ENCODE results near the gene LRRC41.
"Not testable (repeated sequence)": the region's sequence is repeated elsewhere in the genome, so short reads cannot be mapped to it uniquely, and the experiment has no call there.

Gene LRRC41

DNA sequence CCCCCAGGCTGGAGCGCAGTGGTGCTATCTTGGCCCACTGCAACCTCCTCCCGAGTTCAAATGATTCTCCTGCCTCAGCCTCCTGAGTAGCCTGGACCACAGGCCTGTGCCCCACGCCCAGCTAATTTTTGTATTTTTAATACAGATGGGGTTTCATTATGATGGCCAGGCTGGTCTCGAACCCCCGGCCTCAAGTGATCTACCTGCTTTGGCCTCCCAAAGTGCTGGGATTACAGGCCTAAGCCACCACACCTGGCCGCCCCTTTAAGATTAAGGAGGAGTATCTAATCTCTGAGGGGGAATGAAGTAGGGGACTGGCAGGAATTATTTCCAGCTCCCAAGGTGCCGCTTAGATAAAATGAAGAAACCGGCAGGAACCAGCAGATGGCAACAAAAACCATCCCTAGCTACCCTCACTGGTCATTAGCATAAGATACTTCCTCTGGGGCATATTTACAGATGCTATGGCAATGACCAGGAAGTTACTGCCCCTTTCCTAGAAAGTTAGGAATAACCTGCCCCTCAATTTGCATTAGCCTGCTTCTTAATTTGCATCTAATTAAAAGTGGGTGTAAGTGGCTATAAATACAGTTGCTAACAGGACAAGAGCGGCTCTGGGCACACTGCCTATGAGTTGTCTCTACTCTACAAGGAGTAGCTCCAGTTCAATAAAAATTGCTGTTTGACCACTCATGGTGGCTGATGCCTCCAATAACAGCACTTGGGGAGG, 30.0 kb upstream of the LRRC41 start:
- H3K4me3 ChIP-seq (ENCODE audit: low read length): peak overlapping the region; percentile 9; the same call in 1 of the 2 replicates
- no peak for TF ChIP-seq ZNF274 (IDR thresholded peaks at IDR 0.05; ENCODE audit: low read depth, low read length)

DNA sequence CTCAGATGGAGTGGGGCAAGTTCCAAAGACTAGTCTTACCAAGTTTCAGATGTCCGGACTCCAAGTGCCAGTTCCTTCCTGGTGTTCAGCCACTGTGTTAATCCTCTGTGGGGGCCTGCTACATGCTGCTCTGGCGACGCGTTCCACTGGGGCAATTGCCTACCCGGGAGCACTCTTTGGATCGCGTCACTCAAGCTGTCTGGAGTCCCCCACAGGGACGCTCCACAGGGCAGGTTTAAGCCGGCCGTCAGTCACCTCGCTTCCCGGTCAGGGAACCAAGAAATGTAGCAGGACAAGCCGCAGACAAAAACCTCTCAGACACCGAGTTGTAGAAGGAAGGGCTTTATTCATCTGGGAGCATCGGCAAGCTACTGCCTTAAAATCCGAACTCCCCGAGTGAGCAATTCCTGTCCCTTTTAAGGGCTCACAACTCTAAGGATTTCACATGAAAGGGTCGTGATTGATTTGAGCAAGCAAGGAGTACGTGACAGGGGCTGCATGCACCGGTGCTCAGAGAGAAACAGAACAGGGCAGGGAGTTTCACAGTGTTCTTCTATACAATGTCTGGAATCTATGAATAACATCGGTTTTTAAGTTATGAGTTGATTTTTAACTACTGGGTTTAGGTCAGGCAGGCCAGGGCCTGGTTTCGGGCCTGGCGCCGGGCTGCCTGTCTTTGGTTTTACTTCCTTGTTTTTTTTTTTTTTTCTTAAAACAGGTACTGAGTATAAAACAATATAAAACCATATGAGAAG, 28.5 kb upstream of the LRRC41 start:
- peak overlapping the region; percentile 86 for H3K4me3 ChIP-seq (ENCODE audit: low read length)

DNA sequence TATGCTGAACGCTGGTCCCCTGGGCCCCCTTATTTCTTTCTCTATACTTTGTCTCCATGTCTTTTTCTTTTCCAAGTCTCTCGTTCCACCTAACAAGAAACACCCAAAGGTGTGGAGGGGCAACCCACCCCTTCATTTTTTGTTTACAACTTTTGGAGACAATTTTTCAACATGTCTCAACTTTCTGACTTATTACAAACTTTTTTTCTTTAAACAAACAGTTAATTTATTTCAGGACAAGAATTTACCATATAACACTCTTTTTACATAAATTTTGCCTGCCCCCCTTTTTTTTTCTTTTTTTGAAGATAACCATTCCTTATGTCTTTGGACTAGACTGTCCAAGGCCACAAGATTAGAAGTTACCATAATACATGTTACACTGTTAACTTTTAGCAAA, 27.0 kb upstream of the LRRC41 start:
- H3K4me3 ChIP-seq (ENCODE audit: low read length): peak overlapping the region; percentile 86

DNA sequence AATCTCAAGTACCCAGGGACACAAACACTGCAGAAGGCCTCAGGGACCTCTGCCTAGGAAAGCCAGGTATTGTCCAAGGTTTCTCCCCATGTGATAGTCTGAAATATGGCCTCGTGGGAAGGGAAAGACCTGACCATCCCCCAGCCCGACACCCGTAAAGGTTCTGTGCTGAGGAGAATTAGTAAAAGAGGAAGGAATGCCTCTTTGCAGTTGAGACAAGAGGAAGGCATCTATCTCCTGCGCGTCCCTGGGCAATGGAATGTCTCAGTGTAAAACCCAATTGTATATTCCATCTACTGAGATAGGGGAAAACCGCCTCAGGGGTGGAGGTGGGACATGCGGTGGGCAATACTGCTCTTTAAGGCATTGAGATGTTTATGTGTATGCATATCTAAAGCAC, 26.4 kb upstream of the LRRC41 start:
- peak overlapping the region; percentile 86 for H3K4me3 ChIP-seq (ENCODE audit: low read length)

DNA sequence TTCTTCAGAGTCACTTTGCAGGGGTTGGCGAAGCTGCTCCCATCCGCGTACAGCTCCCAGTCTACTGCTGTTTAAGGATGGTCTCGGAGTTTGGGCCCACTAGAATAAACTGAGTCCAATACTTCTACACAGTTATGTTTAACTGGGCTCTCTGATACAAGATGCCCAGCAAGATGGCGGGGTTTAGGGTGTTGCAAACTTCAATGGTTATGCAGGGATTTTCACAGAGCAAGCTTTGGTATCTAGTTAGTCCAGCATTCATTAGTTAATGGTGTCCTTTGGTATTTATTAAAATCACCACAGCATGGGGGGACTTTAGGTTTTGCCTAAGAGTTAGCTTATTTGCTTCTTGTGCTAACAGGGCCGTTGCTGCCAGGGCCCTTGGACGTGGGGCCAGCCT, 24.8 kb upstream of the LRRC41 start:
- peak overlapping the region; percentile 18; the same call in 1 of the 2 replicates for H3K4me3 ChIP-seq (ENCODE audit: low read length)

DNA sequence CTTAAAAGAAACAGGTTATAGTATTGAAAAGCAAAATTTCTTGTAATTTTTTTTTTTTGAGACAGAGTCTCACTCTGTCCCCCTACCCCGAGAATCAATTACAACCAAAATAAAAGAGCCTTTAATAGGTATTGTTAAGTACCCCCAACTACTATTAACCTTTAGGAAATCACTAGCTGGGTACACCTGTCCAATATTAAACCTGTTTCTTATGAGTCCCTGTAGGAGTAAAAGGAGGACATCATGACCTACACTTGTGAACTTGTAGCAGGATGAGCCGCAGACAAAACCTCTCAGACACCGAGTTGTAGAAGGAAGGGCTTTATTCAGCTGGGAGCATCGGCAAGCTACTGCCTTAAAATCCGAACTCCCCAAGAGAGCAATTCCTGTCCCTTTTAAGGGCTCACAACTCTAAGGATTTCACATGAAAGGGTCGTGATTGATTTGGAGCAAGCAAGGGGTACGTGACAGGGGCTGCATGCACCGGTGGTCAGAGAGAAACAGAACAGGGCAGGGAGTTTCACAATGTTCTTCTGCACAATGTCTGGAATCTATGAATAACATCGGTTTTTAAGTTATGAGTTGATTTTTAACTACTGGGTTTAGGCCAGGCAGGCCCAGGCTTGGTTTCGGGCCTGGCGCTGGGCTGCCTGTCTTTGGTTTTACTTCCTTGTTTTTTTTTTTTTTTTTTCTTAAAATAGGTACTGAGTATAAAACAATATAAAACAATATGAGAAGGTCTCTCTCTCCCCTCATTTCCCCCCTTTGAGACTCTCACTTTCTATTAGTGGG, 22.1 kb upstream of the LRRC41 start:
- peak overlapping the region; percentile 61; the same call in 1 of the 2 replicates for H3K4me3 ChIP-seq (ENCODE audit: low read length)

DNA sequence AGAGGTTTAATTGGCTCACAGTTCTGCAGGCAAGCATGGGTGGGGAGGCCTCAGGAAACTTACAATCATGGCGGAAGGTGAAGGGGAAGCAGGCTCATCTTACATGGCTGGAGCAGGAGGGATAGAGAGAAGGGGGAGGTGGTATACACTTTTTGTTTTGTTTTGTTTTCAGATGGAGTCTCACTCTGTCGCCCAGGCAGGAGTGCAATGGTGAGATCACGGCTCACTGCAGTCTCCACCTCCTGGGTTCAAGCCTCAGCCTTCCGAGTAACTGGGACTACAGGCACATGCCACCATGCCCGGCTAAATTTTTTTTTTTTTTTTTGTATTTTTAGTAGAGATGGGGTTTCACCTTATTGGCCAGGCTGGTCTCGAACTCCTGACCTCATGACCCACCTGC, 18.8 kb upstream of the LRRC41 start:
- not testable (repeated sequence) for H3K4me3 ChIP-seq (ENCODE audit: low read length)

DNA sequence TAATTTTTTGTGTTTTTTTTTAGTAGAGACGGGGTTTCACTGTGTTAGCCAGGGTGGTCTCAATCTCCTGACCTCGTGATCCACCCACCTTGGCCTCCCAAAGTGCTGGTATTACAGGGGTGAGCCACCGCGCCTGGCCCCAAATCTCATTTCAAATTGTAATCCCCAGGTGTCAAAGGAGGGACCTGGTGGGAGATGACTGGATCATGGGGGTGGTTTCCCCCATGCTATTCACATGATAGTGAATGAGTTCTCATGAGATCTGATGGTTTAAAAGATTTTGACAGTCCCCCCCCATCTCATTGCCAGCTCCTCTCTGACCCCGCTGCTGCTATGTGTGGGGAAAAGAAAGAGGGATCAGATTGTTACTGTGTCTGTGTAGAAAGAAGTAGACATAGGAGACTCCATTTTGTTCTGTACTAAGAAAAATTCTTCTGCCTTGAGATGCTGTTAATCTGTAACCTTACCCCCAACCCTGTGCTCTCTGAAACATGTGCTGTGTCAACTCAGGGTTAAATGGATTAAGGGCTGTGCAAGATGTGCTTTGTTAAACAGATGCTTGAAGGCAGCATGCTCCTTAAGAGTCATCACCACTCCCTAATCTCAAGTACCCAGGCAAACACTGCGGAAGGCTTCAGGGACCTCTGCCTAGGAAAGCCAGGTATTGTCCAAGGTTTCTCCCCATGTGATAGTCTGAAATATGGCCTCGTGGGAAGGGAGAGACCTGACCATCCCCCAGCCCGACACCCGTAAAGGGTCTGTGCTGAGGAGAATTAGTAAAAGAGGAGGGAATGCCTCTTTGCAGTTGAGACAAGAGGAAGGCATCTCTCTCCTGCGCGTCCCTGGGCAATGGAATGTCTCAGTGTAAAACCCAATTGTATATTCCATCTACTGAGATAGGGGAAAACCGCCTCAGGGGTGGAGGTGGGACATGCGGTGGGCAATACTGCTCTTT, 16.8 kb upstream of the LRRC41 start:
- H3K4me3 ChIP-seq (ENCODE audit: low read length): not testable (repeated sequence)

DNA sequence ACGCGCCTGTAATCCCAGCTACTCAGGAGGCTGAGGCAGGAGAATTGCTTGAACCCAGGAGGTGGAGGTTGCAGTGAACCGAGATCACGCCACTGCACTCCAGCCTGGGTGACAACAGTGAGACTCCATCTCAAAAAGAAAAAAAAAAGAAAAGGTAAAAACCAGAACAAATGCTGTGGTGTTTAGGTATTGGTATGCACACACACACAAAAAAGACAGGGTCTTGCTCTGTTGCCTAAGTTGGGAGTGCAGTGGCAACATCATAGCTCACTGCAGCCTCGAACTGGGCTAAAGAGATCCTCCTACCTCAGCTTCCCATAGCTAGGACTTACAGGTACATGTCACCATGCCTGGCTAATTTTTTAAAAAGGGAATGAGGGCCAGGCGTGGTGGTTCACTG, 15.9 kb upstream of the LRRC41 start:
- H3K4me3 ChIP-seq (ENCODE audit: low read length): not testable (repeated sequence)

DNA sequence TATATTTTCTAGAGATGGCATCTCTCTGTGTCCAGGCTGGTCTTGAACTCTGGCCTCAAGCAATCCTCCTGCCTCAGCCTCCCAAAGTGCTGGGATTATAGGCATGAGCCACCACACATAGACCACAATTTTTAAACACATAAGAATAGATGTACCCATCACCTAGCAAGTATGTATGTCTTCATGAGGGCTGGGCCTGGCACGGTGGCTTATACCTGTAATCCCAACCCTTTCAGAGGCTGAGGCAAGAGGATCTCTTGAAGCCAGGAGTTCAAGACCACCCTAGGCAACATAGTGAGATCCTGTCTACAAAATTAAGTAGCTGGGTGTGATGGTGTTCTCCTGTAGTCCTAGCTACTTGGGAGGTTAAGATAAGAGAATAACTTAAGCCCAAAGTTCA, 13.9 kb upstream of the LRRC41 start:
- no peak for TF ChIP-seq ZNF274 (IDR thresholded peaks at IDR 0.05; ENCODE audit: low read depth, low read length)
- H3K4me3 ChIP-seq (ENCODE audit: low read length): no peak overlapping the region

DNA sequence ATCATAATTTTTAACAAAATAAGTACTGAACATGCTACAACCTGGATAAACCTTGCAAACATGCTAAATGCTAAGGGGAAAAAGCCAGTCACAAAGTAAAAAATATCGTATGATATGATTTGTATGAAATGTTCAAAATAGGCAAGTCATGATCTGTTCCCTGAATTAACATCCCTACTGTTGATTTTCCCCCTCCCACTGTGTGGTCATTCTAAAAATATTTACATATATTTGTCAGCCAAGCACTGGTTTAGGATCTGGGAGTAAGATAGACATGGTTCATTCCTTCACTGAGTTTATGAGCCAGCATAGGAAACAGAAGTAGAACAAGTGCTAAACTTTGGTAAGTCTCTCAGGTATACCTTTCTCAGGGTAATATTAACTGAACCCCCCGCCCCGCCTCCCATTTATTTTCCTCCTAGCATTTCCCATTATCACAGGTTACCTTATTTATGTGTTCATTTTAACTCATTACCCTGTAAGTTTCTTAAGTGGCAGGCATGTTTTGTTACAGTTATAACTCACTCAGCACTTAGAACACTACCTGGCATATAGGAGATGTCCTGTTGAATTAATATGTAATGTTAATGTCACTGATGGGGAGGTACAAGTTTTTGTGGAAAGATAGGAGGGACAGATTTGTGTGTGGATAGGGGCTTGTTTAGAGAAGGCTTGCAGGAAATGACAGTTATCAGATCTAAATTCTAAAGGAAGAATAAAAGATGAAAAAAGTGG, 12.4 kb upstream of the LRRC41 start:
- H3K4me3 ChIP-seq (ENCODE audit: low read length): no peak overlapping the region
- TF ChIP-seq ZNF274 (IDR thresholded peaks at IDR 0.05; ENCODE audit: low read depth, low read length): no peak

DNA sequence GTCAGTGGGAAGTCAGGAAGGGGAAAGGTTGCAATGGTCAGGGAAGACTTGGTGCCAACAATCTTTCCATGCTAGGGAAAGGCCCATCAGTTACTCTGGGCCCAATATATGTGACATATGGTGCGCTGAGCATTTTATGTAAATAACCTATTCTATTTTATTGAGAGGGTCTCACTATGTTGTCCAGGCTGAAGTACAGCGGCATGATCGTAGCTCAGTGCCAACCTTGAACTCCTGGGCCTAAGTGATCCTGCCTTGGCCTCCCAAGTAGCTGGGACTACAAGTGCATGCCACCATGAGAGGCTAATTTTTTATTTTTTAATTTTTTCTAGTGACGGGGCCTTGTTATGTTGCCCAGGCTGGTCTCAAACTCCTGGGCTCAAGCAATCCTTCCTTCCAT, 6.9 kb upstream of the LRRC41 start:
- H3K4me3 ChIP-seq (ENCODE audit: low read length): no peak overlapping the region
- TF ChIP-seq ZNF274 (IDR thresholded peaks at IDR 0.05; ENCODE audit: low read depth, low read length): no peak

DNA sequence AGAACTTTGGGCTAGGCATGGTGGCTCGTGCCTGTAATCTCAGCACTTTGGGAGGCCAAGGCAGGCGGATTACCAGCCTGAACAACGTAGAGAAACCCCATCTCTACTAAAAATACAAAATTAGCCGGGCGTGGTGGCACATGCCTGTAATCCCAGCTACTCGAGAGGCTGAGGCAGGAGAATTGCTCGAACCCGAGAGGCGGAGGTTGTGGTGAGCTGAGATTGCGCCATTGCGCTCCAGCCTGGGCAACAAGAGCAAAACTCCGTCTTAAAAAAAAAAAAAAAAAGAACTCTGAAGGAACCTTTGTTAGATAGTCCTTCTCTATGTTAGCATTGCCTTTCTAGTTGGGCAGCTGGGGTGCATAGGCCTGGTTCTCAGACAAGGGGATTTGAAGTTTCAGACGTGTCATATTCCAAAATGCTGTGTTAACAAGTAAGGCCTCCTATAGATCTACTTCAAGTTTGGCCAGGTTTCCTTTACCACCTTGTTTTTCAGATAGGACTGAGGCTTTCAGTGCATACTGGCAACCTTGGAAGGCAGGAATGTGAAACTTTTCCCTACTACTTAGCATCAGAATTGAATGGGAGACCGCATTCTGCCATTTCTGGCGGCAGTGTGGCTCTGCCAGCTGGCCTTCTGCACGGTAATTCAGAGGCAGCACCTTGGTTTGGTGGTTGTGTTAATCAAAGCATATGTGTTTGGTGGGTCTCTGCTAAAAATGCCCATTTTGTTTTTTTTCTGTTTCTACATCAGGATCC, 6.2 kb upstream of the LRRC41 start:
- no peak for TF ChIP-seq ZNF274 (IDR thresholded peaks at IDR 0.05; ENCODE audit: low read depth, low read length)
- no peak overlapping the region for H3K4me3 ChIP-seq (ENCODE audit: low read length)

Measured in GM08714 (cell line).